Suprapubic skin (tissue), 4 donors: ENCODE measurements around the gene ADCYAP1. TPM values are rescaled to one million over a fixed set of nuclear protein-coding genes. Genes with fewer than 3 reads are reported as not detected.

Experiments
- DNase-seq, 2 donors: peaks; one replicate each; pipeline ENCODE4 v3.0.0-alpha.2; 2019; ENCODE audit warnings: low spot score in 2 of 2
- H3K27ac ChIP-seq: fragments of 200-600 bp; sonication (generic); one replicate; pipeline ENCODE4 v1.5.1; 2019
- H3K27me3 ChIP-seq: fragments of 200-600 bp; sonication (generic); one replicate; pipeline ENCODE4 v1.5.1; 2019
- H3K36me3 ChIP-seq: fragments of 200-600 bp; sonication (generic); one replicate; pipeline ENCODE4 v1.5.1; 2019
- H3K4me1 ChIP-seq: fragments of 200-600 bp; sonication (generic); one replicate; pipeline ENCODE4 v1.5.1; 2019
- H3K4me3 ChIP-seq: fragments of 200-600 bp; sonication (generic); one replicate; pipeline ENCODE4 v1.5.1; 2019; ENCODE audit warnings: mild to moderate bottlenecking
- H3K9me3 ChIP-seq: fragments of 200-600 bp; sonication (generic); one replicate; pipeline ENCODE4 v1.5.1; 2019
- EP300 ChIP-seq: sonication (generic); formaldehyde crosslinking; IDR thresholded peaks from one replicate; pipeline ENCODE4 v1.6.1; 2017; ENCODE audit warnings: antibody characterized with exemption
- POLR2A ChIP-seq, 2 donors: fragments of 450-650 bp; IDR thresholded peaks; one replicate each; pipeline ENCODE4 v1.6.1; 2017; ENCODE audit warnings: antibody characterized with exemption in 2 of 2, mild to moderate bottlenecking in 2 of 2, moderate library complexity in 2 of 2
- POLR2AphosphoS5 ChIP-seq, 3 donors: sonication (generic); formaldehyde crosslinking; IDR thresholded peaks; one replicate each; pipeline ENCODE4 v1.6.1; 2017; ENCODE audit warnings: antibody characterized with exemption in 3 of 3
- WGBS: methylation state at CpG from one replicate; pipeline ENCODE4 v1.1.5; 2018; 5-methylcytosine and 5-hydroxymethylcytosine counted together
- total RNA-seq, 4 donors: library from RNA; depleted of rRNA; stranded (reverse); fragments of >200 nt; gene quantifications; one replicate each; pipeline ENCODE4 v1.1.0, GENCODE V29; 2016
- TF ChIP-seq, protein P1 (sequence below), 2 donors: fragments of 200-600 bp in 1 of 2; fragments of 450-650 bp in 1 of 2; sonication (generic) in 1 of 2; IDR thresholded peaks; one replicate each; pipeline ENCODE4 v1.5.1; 2016 to 2019; ENCODE audit warnings: antibody characterized with exemption in 2 of 2, mild to moderate bottlenecking in 1 of 2, moderate library complexity in 1 of 2

ADCYAP1 gene
- total RNA-seq, 4 donors from 2014 or later = not detected

DNA sequence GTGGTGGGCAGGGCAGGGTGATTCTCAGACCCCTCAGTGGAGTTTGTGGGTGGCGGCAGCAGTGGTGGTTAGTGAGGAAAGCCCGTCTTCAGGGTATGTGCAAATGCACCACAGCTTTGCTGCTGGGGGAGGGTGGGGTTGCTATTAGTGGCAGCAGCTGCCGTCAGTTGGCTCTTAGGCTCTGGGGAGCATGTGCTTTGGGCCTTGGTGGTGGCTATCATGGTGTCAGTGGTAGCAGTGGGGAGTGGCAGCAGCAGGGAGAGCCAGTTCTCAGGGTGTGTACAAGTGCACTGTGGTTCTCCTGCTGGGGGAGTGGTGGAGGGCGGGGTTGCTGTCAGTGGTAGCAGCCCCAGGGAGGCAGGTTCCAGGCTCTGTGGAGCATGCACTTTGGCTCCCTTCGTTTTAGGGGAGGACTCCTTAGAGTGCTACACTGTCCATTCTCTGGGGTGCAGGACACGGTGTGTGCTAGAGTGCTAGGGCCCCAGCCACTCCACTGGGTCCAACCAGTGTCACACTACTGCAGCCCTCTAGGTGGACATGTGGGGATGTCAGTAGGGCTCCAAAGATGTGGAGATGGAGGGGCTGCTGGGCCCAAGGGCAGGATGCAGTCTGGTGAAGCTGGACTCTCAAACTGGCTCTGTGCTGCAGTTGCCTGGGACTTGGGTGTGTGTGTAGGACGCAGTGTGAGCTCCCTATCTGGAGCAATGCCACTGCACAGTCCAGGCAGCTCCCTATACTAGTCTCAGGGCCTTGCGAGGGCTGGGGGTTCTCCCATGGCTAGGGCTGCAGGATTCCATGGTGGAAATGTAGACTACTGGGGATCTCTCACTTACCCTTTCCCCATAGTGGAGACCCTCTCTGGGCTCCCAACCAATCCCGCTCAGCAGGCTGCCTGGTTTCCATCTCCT is 45.3 kb downstream of the ADCYAP1 start:
- 70% methylated on average over 8 of the region's 9 CpGs for WGBS
- peaks cover 4% of the 10 kb centered on the region for H3K9me3 ChIP-seq
- no peak overlapping the region for H3K4me3 ChIP-seq
- no peaks in the 10 kb centered on the region for H3K36me3 ChIP-seq
- no peak overlapping the region for H3K27ac ChIP-seq
- H3K4me1 ChIP-seq = no peaks in the 10 kb centered on the region
- no peak for DNase-seq
- H3K27me3 ChIP-seq = peaks cover 4% of the 10 kb centered on the region
- TF ChIP-seq, protein P1, sequence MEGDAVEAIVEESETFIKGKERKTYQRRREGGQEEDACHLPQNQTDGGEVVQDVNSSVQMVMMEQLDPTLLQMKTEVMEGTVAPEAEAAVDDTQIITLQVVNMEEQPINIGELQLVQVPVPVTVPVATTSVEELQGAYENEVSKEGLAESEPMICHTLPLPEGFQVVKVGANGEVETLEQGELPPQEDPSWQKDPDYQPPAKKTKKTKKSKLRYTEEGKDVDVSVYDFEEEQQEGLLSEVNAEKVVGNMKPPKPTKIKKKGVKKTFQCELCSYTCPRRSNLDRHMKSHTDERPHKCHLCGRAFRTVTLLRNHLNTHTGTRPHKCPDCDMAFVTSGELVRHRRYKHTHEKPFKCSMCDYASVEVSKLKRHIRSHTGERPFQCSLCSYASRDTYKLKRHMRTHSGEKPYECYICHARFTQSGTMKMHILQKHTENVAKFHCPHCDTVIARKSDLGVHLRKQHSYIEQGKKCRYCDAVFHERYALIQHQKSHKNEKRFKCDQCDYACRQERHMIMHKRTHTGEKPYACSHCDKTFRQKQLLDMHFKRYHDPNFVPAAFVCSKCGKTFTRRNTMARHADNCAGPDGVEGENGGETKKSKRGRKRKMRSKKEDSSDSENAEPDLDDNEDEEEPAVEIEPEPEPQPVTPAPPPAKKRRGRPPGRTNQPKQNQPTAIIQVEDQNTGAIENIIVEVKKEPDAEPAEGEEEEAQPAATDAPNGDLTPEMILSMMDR (IDR thresholded peaks at IDR 0.05) = no peak
- TF ChIP-seq EP300 = no peak
- TF ChIP-seq POLR2A (IDR thresholded peaks at IDR 0.05) = no peak
- TF ChIP-seq POLR2AphosphoS5 (IDR thresholded peaks at IDR 0.05) = no peak

- no peak for DNase-seq
- WGBS = 74% methylated on average over 5 of the region's 5 CpGs
These were observed 46.3 kb downstream of the ADCYAP1 start for GRCh38 chr18:950882-951495.

DNA sequence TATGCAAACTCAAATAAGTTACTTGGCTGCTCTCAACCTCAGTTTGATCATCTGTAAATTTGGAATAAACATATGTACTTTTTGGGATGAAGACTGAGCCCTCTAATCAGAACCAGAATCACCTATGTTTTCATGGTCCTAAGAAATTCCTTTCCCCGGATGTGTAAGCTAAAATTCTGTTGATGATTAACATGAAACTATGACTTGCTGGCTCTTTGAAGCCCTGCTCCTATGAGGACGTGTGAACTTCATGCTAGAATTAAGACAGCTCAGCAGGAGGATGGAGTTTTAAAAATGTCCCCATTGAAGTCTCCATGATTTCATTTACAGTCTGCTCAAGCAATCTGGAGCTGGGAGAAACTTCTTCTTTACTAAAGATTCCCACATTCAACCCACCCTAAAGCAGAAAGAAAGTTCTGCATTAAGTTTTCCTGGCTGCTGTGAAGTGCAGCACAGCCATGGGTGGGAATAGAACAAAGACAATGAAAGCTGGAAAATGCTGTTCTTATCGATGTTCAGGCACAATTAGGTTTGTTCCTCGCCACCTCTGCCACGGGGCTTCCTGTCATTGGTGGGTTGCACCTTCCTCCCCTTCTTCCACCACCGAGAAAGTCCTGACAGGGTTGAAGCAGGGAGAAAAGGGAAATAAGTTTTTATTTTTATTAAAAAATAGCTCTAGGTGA is 50.9 kb downstream of the ADCYAP1 start:
- no peaks in the 10 kb centered on the region for H3K36me3 ChIP-seq
- DNase-seq = no peak
- TF ChIP-seq POLR2AphosphoS5 (IDR thresholded peaks at IDR 0.05) = no peak
- H3K27ac ChIP-seq = no peak overlapping the region
- 56% methylated on average over 6 of the region's 6 CpGs for WGBS
- H3K27me3 ChIP-seq = peaks cover 8% of the 10 kb centered on the region
- H3K9me3 ChIP-seq = no peaks in the 10 kb centered on the region
- H3K4me3 ChIP-seq = no peak overlapping the region
- H3K4me1 ChIP-seq = no peaks in the 10 kb centered on the region

More at GRCh38 chr18:950882-951495, 46.3 kb downstream of the ADCYAP1 start:
- no peaks in the 10 kb centered on the region for H3K36me3 ChIP-seq
- no peak overlapping the region for H3K4me3 ChIP-seq
- TF ChIP-seq, protein P1 (IDR thresholded peaks at IDR 0.05) = no peak
- TF ChIP-seq EP300 (no peak), POLR2A (IDR thresholded peaks at IDR 0.05) (no peak), POLR2AphosphoS5 (IDR thresholded peaks at IDR 0.05) (no peak)
- no peak overlapping the region for H3K27ac ChIP-seq
- H3K9me3 ChIP-seq = peaks cover 4% of the 10 kb centered on the region
- H3K4me1 ChIP-seq = no peaks in the 10 kb centered on the region
- H3K27me3 ChIP-seq = peaks cover 4% of the 10 kb centered on the region

DNA sequence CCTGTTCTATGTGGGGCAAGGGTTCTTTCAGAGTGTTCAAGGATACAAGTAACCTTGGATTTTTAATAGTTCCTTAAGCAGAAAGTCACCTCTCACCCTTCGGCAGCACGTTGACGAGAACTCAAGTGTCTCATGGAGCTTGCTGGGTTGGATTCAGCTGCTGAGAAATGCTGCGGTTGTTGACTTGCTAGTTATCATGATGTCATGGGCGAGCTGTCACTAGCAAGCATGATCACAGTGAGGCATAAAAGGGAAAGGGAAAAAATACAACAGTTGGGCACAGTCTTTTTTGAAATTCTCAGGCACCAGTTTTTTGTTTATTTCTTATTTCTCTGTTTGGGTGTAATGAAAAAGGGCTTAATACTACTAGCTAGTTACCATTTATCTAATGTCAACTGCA is 53.2 kb downstream of the ADCYAP1 start:
- Histone ChIP-seq H3K36me3 (no peaks in the 10 kb centered on the region), H3K9me3 (no peaks in the 10 kb centered on the region), H3K4me1 (no peaks in the 10 kb centered on the region), H3K27me3 (peaks cover 8% of the 10 kb centered on the region), H3K27ac (no peak overlapping the region), H3K4me3 (no peak overlapping the region)
- TF ChIP-seq EP300 (no peak), POLR2A (IDR thresholded peaks at IDR 0.05) (no peak), POLR2AphosphoS5 (IDR thresholded peaks at IDR 0.05) (no peak)
- TF ChIP-seq, protein P1 (IDR thresholded peaks at IDR 0.05) = no peak
- WGBS = 77% methylated on average over 5 of the region's 5 CpGs
- DNase-seq = no peak

DNA sequence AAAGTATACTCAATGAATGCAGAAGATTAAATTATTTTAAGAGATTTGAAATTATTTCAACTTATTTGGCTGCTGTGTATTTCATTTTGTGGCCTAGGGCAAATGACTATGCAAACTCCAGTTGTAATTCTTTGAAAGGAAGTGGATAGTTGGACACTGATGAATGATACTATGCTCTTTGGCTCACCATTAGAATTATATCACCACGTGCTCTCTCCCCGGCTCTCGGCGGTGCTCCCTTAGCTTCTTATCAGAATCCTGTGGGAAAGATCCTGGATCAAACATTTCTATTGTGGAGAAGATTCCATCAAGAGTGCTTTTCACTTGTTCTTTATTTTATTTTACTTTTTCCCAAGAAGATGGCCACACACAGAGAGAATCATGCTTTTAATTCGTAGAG is 55.2 kb downstream of the ADCYAP1 start:
- Histone ChIP-seq H3K9me3 (no peaks in the 10 kb centered on the region), H3K27me3 (peaks cover 4% of the 10 kb centered on the region), H3K36me3 (no peaks in the 10 kb centered on the region), H3K27ac (no peak overlapping the region), H3K4me3 (no peak overlapping the region), H3K4me1 (no peaks in the 10 kb centered on the region)
- TF ChIP-seq, protein P1 (IDR thresholded peaks at IDR 0.05) = no peak
- TF ChIP-seq POLR2A (IDR thresholded peaks at IDR 0.05) = no peak
- TF ChIP-seq EP300 = no peak
- TF ChIP-seq POLR2AphosphoS5 (IDR thresholded peaks at IDR 0.05) = no peak
- no peak for DNase-seq
- WGBS = 37% methylated on average over 5 of the region's 5 CpGs

Other genes starting within 250 kb of the ADCYAP1 start
- gene TYMS, start 247.2 kb upstream of the ADCYAP1 start, total RNA-seq = 1 to 10 TPM; 2.6 to 5.9 (median 3.2) TPM
- 100 to 1,000 TPM in 1 of 4 donors, 10 to 100 TPM in 3; 31.8 to 159 (median 64.3) TPM for gene ENOSF1, start 192.2 kb upstream of the ADCYAP1 start, total RNA-seq
- 100 to 1,000 TPM in 2 of 4 donors, 10 to 100 TPM in 2; 98.6 to 102 (median 100) TPM for gene YES1, start 92.6 kb upstream of the ADCYAP1 start, total RNA-seq